ENCODE results near the gene MOCS1. TPM values are rescaled to one million over a fixed set of nuclear protein-coding genes. Genes with fewer than 3 reads are reported as not detected.

The MOCS1 gene
- total and polyA plus RNA-seq, 2 experiments from 2014 or later, result 17.2 to 28.1 TPM

DNA sequence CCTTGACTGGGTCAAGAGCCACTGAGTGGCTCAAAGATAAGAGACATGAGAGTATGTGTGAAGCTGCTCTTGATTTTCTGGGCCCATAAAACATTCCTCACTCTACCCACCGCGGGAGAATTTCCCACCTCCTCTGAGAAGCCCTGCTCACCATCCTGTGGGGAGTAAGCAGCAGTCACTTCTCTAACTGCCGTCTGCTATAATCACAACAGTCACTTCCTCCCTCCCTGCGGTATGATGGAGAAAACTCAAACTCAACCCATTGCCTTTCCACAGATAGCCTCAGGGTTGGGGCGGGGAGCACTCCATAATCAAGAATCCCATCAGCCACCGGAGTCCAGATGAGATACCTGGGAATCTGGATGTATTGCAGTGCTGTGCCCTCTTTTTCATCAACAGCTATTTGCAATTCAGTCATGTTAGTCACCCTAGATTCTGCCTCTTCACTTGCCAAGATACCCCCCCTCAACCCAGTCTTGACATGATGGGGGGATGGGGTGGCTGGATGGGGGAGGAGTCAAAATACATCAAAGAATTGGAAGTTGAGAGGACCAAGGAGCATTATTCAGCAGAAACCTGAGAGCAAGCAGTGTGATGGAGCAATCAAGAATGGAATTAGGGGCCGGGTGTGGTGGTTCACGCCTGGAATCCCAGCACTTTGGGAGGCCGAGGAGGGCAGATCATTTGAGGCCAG lies 5.1 kb downstream of the MOCS1 start (continued):
- TF ChIP-seq ZNF462 (CRISPR knock-in tag; IDR thresholded peaks at IDR 0.05) (no peak), ZNF331 (CRISPR knock-in tag; IDR thresholded peaks at IDR 0.05; ENCODE audit: low read depth) (no peak), ZNF114 (CRISPR knock-in tag; IDR thresholded peaks at IDR 0.05) (no peak), EZH2phosphoT487 (IDR thresholded peaks at IDR 0.05; ENCODE audit: unreplicated experiment) (no peak), JUNB (IDR thresholded peaks at IDR 0.05; ENCODE audit: unreplicated experiment) (no peak)
- TF ChIP-seq, protein P1, sequence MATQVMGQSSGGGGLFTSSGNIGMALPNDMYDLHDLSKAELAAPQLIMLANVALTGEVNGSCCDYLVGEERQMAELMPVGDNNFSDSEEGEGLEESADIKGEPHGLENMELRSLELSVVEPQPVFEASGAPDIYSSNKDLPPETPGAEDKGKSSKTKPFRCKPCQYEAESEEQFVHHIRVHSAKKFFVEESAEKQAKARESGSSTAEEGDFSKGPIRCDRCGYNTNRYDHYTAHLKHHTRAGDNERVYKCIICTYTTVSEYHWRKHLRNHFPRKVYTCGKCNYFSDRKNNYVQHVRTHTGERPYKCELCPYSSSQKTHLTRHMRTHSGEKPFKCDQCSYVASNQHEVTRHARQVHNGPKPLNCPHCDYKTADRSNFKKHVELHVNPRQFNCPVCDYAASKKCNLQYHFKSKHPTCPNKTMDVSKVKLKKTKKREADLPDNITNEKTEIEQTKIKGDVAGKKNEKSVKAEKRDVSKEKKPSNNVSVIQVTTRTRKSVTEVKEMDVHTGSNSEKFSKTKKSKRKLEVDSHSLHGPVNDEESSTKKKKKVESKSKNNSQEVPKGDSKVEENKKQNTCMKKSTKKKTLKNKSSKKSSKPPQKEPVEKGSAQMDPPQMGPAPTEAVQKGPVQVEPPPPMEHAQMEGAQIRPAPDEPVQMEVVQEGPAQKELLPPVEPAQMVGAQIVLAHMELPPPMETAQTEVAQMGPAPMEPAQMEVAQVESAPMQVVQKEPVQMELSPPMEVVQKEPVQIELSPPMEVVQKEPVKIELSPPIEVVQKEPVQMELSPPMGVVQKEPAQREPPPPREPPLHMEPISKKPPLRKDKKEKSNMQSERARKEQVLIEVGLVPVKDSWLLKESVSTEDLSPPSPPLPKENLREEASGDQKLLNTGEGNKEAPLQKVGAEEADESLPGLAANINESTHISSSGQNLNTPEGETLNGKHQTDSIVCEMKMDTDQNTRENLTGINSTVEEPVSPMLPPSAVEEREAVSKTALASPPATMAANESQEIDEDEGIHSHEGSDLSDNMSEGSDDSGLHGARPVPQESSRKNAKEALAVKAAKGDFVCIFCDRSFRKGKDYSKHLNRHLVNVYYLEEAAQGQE (IDR thresholded peaks at IDR 0.05; ENCODE audit: unreplicated experiment), result no peak
